Right lobe of liver (tissue), 4 donors: ENCODE results near the gene FAM184A.

Source experiments
- CTCF ChIP-seq, 4 donors: fragments of 200-600 bp in 3 of 4; fragments of 450-650 bp in 1 of 4; IDR thresholded peaks; one replicate each; pipeline versions ENCODE4 v1.5.1 to v1.8.0; 2016 to 2022; ENCODE audit warnings: antibody characterized with exemption in 4 of 4, mild to moderate bottlenecking in 2 of 4
- POLR2A ChIP-seq: fragments of 450-650 bp; IDR thresholded peaks from one replicate; pipeline ENCODE4 v1.6.1; 2017; ENCODE audit warnings: antibody characterized with exemption, mild to moderate bottlenecking
- donor health status: DM: no; HTN: no; CAD: no.
- donor health status: DM: no; HTN: no; CAD: no.
- donor health status: DM: no; HTN: yes; CAD: no.

- TF ChIP-seq POLR2A (no peak), CTCF (IDR thresholded peaks at IDR 0.05) (no peak)
Observed at GRCh38 chr6:118967239-118967638, 111.2 kb downstream of the FAM184A start.
